Right cardiac atrium (tissue), 5 donors: ENCODE measurements around the gene ARHGAP5. TPM values are rescaled to one million over a fixed set of nuclear protein-coding genes. Genes with fewer than 3 reads are reported as not detected.

Experiments used
- ATAC-seq, 2 donors: fragments of 200-7000 bp; cut with Tn5 transposase; one replicate each; pipeline versions ENCODE4 v1.8.0 to v1.9.1; 2020; ENCODE audit warnings: moderate library complexity in 2 of 2, mild to moderate bottlenecking in 1 of 2
- DNase-seq, 3 donors: peaks; one replicate each; pipeline ENCODE4 v3.0.0-alpha.2; 2020
- H3K27ac ChIP-seq: one replicate; pipeline ENCODE4 v1.5.1; 2013; ENCODE audit warnings: mild to moderate bottlenecking, low read length, control low read depth, moderate library complexity
- H3K27me3 ChIP-seq: one replicate; pipeline ENCODE4 v1.6.1; 2013; ENCODE audit not compliant: control insufficient read depth, insufficient read depth
- H3K4me1 ChIP-seq: one replicate; pipeline ENCODE4 v1.6.1; 2013; ENCODE audit warnings: low read length; ENCODE audit not compliant: control insufficient read depth, insufficient read depth
- H3K4me3 ChIP-seq: one replicate; pipeline ENCODE4 v1.5.1; 2013; ENCODE audit warnings: low read length, control low read depth
- H3K9me3 ChIP-seq: one replicate; pipeline ENCODE4 v1.6.1; 2013; ENCODE audit warnings: low read length; ENCODE audit not compliant: control insufficient read depth
- WGBS: extraction: QIAGEN DNeasy Blood & Tissue Kit; methylation state at CpG from one replicate; pipeline ENCODE4 v1.1.7; 2013; 5-methylcytosine and 5-hydroxymethylcytosine counted together
- intact Hi-C, 4 donors: fragments of 100-400 bp; cut with DNase I; formaldehyde crosslinking; loops; one replicate each; pipeline versions ENCODE4 v1.11.0 to v1.14.0; 2022 to 2023
- polyA plus RNA-seq: library from polyadenylated mRNA; stranded (reverse); fragments of 200-250 nt; gene quantifications from one replicate; pipeline ENCODE4 v1.2.3, GENCODE V29; 2013
- total RNA-seq, 4 donors: library from RNA; stranded (reverse); fragmentation: NEBNext Ultra II Directional; extraction: Animal tissue kit (Norgen Biotek cat#: 25700); gene quantifications; one replicate each; pipeline ENCODE4 v1.2.1, GENCODE V29; 2021
- donor health status: healthy with polysubstance abuse.
- donor health status: DM: no; HTN: yes; CAD: no.
- donor health status: DM: no; HTN: no; CAD: no.
- donor health status: DM: no; HTN: yes; CAD: no; lungs with severe emphysema.
- donor health status: DM: yes; HTN: yes; CAD: no.

Gene ARHGAP5
- total and polyA plus RNA-seq, 5 donors: 28.0 to 255 (median 229) TPM

- H3K4me3 ChIP-seq: no peak overlapping the region
- H3K4me1 ChIP-seq: peaks cover 2% of the 10 kb centered on the region
- H3K9me3 ChIP-seq: no peaks in the 10 kb centered on the region
- no peak for ATAC-seq
- H3K27me3 ChIP-seq: no peaks in the 10 kb centered on the region
- DNase-seq: no peak
- 98% methylated on average over 3 of the region's 3 CpGs for WGBS
- intact Hi-C loops: no loop called here
- H3K27ac ChIP-seq: no peak overlapping the region
Observed at GRCh38 chr14:32087173-32087861, 10.2 kb downstream of the ARHGAP5 start.

- WGBS: 84% methylated on average over 2 of the region's 2 CpGs
- Histone ChIP-seq H3K9me3 (no peaks in the 10 kb centered on the region), H3K4me1 (no peaks in the 10 kb centered on the region), H3K27me3 (no peaks in the 10 kb centered on the region), H3K4me3 (no peak overlapping the region), H3K27ac (no peak overlapping the region)
- no peak for ATAC-seq
- DNase-seq: no peak
- intact Hi-C loops: no loop called here
Observed at GRCh38 chr14:32087907-32088306, 10.8 kb downstream of the ARHGAP5 start.

GRCh38 chr14:32090686-32091085 is 13.6 kb downstream of the ARHGAP5 start:
- WGBS: 91% methylated on average over 6 of the region's 6 CpGs
- Histone ChIP-seq H3K27me3 (no peaks in the 10 kb centered on the region), H3K27ac (no peak overlapping the region), H3K4me1 (no peaks in the 10 kb centered on the region), H3K9me3 (no peaks in the 10 kb centered on the region), H3K4me3 (no peak overlapping the region)
- intact Hi-C loops: no loop called here
- no peak for DNase-seq
- ATAC-seq: no peak

DNA sequence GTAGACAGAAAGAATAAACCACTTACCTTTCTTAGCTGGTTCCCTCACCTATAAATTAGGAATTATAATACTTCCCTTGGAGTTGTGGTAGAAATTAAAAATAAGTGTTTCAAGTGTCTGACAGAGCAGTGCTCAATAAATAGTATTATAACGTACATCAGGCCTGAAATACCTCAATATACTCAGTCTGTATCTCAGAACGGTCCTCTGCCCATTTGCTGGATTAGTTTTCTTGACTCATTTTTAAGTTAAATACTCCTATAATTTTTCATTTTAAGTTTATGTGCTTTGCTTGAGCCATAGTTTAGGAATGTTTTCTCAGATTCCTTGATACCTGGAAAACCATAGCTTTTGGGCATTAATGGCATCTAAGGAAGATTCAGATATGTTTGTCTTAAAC is 22.4 kb downstream of the ARHGAP5 start:
- H3K4me1 ChIP-seq: no peaks in the 10 kb centered on the region
- no peaks in the 10 kb centered on the region for H3K27me3 ChIP-seq
- no peak for ATAC-seq
- intact Hi-C loops: no loop called here
- no peak overlapping the region for H3K4me3 ChIP-seq
- no peak overlapping the region for H3K27ac ChIP-seq
- 94% methylated on average over 2 of the region's 2 CpGs for WGBS
- H3K9me3 ChIP-seq: no peaks in the 10 kb centered on the region
- DNase-seq: no peak

DNA sequence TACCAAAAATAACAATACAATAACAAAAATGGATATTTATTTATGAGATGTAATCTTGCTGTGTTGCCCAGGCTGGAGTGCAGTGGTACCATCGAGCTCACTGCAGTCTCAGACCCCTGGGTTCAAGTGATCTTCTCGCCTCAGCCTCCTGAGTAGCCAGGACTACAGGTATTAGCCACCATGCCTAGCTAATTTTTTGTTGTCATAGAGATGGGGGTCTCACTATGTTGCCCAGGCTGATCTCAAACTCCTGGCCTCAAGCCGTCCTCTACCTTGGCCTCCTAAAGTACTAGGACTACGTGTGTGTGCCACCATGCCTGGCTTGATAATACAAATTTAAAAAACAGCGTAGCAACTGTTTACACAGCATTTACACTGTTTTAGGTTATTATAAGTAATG is 23.1 kb downstream of the ARHGAP5 start:
- ATAC-seq: no peak
- Histone ChIP-seq H3K27ac (no peak overlapping the region), H3K27me3 (no peaks in the 10 kb centered on the region), H3K4me3 (no peak overlapping the region), H3K4me1 (peaks cover 3% of the 10 kb centered on the region), H3K9me3 (no peaks in the 10 kb centered on the region)
- intact Hi-C loops: no loop called here
- 98% methylated on average over 5 of the region's 5 CpGs for WGBS
- DNase-seq: no peak

DNA sequence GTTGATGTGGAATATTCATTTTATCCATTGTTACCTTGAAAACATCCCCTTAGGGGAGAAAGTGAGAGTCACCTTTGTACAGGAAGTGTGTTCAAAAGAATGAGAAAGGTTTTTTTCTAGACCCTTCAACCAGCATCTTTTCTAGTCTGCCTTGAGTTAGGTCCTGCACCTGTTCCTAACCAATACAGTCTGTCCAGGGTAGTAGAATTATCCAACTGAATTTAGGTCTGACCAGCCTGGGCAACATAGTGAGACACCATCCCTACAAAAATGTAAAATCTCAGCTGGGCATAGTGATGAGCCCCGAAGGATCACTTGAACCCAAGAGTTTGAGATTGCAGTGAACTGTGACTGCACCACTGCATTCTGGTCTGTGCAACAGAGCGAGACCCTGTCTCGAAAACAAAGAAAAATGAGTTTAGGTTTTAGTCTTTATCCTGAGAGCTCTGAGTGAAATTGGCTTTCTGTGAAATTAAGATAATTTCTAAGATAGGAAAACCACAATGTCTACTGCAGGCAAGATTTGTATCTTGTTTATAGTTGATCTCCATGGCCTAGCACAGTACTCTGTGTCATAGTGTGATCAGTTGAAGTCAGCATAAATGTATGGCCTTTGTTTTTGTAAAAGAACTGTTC is 25.2 kb downstream of the ARHGAP5 start:
- DNase-seq: no peak
- Histone ChIP-seq H3K9me3 (no peaks in the 10 kb centered on the region), H3K4me3 (no peak overlapping the region), H3K27me3 (no peaks in the 10 kb centered on the region), H3K27ac (no peak overlapping the region), H3K4me1 (peaks cover 3% of the 10 kb centered on the region)
- ATAC-seq: no peak
- intact Hi-C loops: no loop called here
- WGBS: 92% methylated on average over 3 of the region's 3 CpGs

DNA sequence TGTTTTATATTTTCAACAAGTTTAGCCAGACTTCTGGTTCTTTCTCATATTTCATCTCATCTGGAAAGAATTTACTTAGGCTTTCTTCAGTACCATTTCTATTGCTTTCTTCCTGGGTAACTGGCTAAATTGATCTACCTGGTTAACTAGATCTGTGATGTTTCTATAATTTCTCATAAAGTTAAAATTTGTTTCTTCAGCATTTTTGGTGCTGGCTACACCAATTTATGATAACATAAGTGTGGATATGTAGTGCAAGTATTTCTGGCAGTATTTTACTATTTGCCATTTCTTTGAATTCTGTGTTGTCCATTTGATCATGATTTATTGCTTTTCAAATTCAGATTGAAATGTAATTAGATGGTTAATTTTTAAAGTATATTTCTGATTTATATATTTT is 25.9 kb downstream of the ARHGAP5 start:
- no peak for DNase-seq
- Histone ChIP-seq H3K9me3 (no peaks in the 10 kb centered on the region), H3K4me3 (no peak overlapping the region), H3K4me1 (peaks cover 3% of the 10 kb centered on the region), H3K27me3 (no peaks in the 10 kb centered on the region), H3K27ac (no peak overlapping the region)
- ATAC-seq: no peak
- intact Hi-C loops: no loop called here

DNA sequence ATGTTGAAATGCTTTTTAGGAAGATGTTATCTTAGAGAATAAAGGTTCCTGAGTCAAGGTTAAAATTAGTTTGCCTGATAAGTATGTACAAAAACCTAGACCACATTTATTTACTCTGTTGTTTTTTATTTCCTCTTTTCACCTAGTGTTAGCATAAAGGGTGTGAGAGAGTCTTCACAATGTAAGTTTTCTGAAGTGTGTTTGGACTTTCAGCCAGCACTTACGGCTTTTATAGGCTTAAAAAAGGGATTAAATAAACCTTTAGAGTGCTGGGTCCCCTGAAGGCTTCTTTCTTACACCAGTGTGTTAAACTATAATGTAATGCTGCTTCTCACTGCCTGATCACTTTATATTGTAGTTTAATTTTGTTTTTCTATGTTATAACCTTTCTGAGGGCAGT is 27.2 kb downstream of the ARHGAP5 start:
- ATAC-seq (no peak), DNase-seq (no peak)
- 87% methylated on average over 1 of the region's 1 CpG for WGBS
- H3K27me3 ChIP-seq: no peaks in the 10 kb centered on the region
- no peaks in the 10 kb centered on the region for H3K9me3 ChIP-seq
- intact Hi-C loops: no loop called here
- H3K4me1 ChIP-seq: peaks cover 3% of the 10 kb centered on the region
- H3K4me3 ChIP-seq: no peak overlapping the region
- no peak overlapping the region for H3K27ac ChIP-seq

- H3K4me1 ChIP-seq: peaks cover 3% of the 10 kb centered on the region
Observed at GRCh38 chr14:32104803-32105202, 27.7 kb downstream of the ARHGAP5 start.

DNA sequence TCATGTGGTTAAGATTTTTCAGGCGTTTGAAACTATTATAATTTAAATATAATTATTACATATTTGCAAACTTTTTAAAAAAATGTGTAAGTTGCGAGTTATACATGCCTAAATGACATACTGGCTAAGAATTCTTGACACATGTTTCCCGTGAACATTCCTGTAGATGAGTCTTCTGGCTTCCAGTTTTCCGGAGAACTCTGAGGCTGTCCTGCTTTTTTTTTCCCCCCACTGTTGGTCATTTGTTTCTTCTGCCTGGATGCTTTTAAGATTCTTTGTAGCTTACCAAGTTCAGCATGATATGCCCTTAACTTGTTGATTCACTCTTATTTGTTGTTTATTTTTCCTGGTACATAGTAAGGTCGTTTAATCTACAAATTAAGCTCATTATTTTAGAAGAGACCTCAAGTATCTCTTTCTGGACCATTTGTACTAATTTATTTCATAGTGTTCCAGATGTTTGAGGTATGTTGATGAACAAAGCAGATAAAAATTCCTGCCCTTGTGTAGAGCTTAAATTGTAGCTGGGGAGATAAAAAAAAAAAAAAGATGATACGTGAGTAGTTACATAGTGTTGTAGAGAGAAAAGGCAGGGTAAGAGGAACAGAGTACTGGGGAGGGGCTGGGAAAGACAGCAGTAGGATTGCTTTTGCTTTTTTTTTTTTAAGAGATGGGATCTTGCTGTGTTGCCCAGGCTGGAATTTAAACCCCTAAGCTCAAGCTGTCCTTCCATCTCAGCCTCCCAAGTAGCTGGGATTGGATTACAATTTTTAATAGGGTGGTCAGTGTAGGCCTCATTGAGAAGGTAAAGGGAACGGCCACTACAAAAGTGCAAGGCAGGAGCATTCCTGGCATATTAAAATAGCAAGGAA is 32.8 kb downstream of the ARHGAP5 start:
- no peak for ATAC-seq

More at GRCh38 chr14:32104803-32105202, 27.7 kb downstream of the ARHGAP5 start:
- DNase-seq: no peak
- Histone ChIP-seq H3K27ac (no peak overlapping the region), H3K9me3 (no peaks in the 10 kb centered on the region), H3K27me3 (no peaks in the 10 kb centered on the region), H3K4me3 (no peak overlapping the region)
- ATAC-seq: no peak
- intact Hi-C loops: no loop called here

GRCh38 chr14:32110548-32110896 is 33.4 kb downstream of the ARHGAP5 start:
- ATAC-seq: no peak
- H3K27ac ChIP-seq: no peak overlapping the region
- no peak for DNase-seq
- no peaks in the 10 kb centered on the region for H3K27me3 ChIP-seq
- no peaks in the 10 kb centered on the region for H3K9me3 ChIP-seq
- WGBS: 82% methylated on average over 2 of the region's 2 CpGs
- peaks cover 5% of the 10 kb centered on the region for H3K4me1 ChIP-seq
- intact Hi-C loops: no loop called here
- no peak overlapping the region for H3K4me3 ChIP-seq

More for the DNA sequence above, 32.8 kb downstream of the ARHGAP5 start:
- Histone ChIP-seq H3K27ac (no peak overlapping the region), H3K27me3 (no peaks in the 10 kb centered on the region), H3K9me3 (no peaks in the 10 kb centered on the region), H3K4me3 (no peak overlapping the region), H3K4me1 (peaks cover 5% of the 10 kb centered on the region)
- intact Hi-C loops: no loop called here
- no peak for DNase-seq
- WGBS: 78% methylated on average over 7 of the region's 7 CpGs
